Natural killer cell (primary cell): Measurements from ENCODE around the gene MGARP. TPM values are rescaled to one million over a fixed set of nuclear protein-coding genes. Genes with fewer than 3 reads are reported as not detected.
"Not testable (repeated sequence)": the region's sequence is repeated elsewhere in the genome, so short reads cannot be mapped to it uniquely, and the experiment has no call there.

ENCODE experiments used
- ATAC-seq, 3 donors: fragments of 150-1000 bp in 2 of 3; fragments of 200-7000 bp in 1 of 3; cut with Tn5 transposase; 1 replicate in 1 of 3; 2 replicates in 2 of 3; pipeline ENCODE4 v1.10.0; 2021; ENCODE audit warnings: mild to moderate bottlenecking in 2 of 3, moderate library complexity in 2 of 3
- DNase-seq, 2 donors: peaks; one replicate each; pipeline versions ENCODE4 v3.0.0 to v3.0.0-alpha.2; 2013 to 2021; ENCODE audit warnings: mixed read lengths in 1 of 2
- H3K27ac ChIP-seq: one replicate; pipeline ENCODE4 v1.5.1; 2013; ENCODE audit warnings: mild to moderate bottlenecking, low read length
- H3K27me3 ChIP-seq: one replicate; pipeline ENCODE4 v1.6.1; 2013; ENCODE audit warnings: low read length; ENCODE audit not compliant: control insufficient read depth, insufficient read depth
- H3K36me3 ChIP-seq: one replicate; pipeline ENCODE4 v1.6.1; 2013; ENCODE audit warnings: low read length; ENCODE audit not compliant: control insufficient read depth, insufficient read depth
- H3K4me1 ChIP-seq: one replicate; pipeline ENCODE4 v1.6.1; 2013; ENCODE audit warnings: low read length; ENCODE audit not compliant: control insufficient read depth, insufficient read depth
- H3K4me3 ChIP-seq: one replicate; pipeline ENCODE4 v1.5.1; 2013; ENCODE audit warnings: low read length
- H3K9me3 ChIP-seq: one replicate; pipeline ENCODE4 v1.6.1; 2013; ENCODE audit warnings: low read length; ENCODE audit not compliant: control insufficient read depth, insufficient read depth
- H3K27ac Mint-ChIP-seq, 2 donors: one replicate each; pipeline ENCODE4 v1.8.0; 2022; ENCODE audit warnings: mild to moderate bottlenecking in 2 of 2, mixed read lengths in 2 of 2, moderate library complexity in 1 of 2
- H3K27me3 Mint-ChIP-seq, 2 donors: one replicate each; pipeline ENCODE4 v1.8.0; 2022; ENCODE audit warnings: low read depth in 2 of 2, mixed read lengths in 2 of 2
- H3K36me3 Mint-ChIP-seq: one replicate; pipeline ENCODE4 v1.8.0; 2022; ENCODE audit warnings: mixed read lengths
- H3K4me1 Mint-ChIP-seq, 2 donors: one replicate each; pipeline ENCODE4 v1.8.0; 2022; ENCODE audit warnings: mixed read lengths in 2 of 2
- H3K4me3 Mint-ChIP-seq: one replicate; pipeline ENCODE4 v1.8.0; 2022; ENCODE audit warnings: mild to moderate bottlenecking, moderate library complexity, mixed read lengths
- H3K9me3 Mint-ChIP-seq, 2 donors: one replicate each; pipeline ENCODE4 v1.8.0; 2022; ENCODE audit warnings: mixed read lengths in 2 of 2
- CTCF ChIP-seq: fragments of 200-600 bp; IDR thresholded peaks from one replicate; pipeline ENCODE4 v1.8.0; 2022; ENCODE audit warnings: antibody characterized with exemption
- WGBS: methylation state at CpG from one replicate; pipeline ENCODE4 v1.1.7; 2013; ENCODE audit warnings: missing lambda C conversion rate; ENCODE audit not compliant: insufficient coverage; 5-methylcytosine and 5-hydroxymethylcytosine counted together
- intact Hi-C: fragments of 100-400 bp; cut with micrococcal nuclease; formaldehyde crosslinking; loops from one replicate; pipeline ENCODE4 v1.14.2; 2022
- total RNA-seq, 4 donors: library from RNA; stranded (reverse); fragments of 120-200 nt in 1 of 4; gene quantifications; one replicate each; pipeline versions ENCODE4 v1.2.3 to v1.2.4, GENCODE V29; 2013 to 2022

MGARP gene
- total RNA-seq, 3 donors from 2014 or later (not counting 1 experiment from before 2014, with no cell fraction given): 0.35 to 0.78 (median 0.63) TPM

- WGBS: 50% methylated on average over 2 of the region's 3 CpGs
- H3K4me3 ChIP-seq: no peak overlapping the region
- ATAC-seq: no peak
These were observed 14.4 kb downstream of the MGARP start for GRCh38 chr4:139265654-139266053.

DNA sequence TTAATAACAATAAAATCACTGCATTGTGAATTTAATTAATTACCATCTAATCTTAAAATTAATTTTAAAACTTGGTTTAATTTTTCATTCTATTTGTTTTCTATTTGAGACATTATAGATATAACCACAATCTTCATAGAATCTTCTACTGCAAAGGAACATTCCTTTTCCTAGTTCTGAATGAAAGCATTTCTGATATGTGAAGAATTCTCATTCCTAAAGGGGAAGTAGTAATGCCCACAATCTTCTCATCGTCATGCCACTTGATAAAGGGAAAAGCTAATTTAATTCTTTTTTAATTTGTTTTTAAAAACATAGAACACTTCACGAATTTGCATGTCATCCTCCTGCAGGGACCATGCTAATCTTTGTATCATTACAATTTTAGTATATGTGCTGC lies 23.7 kb downstream of the MGARP start:
- no peak overlapping the region for H3K4me3 Mint-ChIP-seq
- H3K27ac ChIP-seq: no peak overlapping the region
- DNase-seq (no peak), ATAC-seq (no peak)
- H3K4me3 ChIP-seq: no peak overlapping the region
- no peaks in the 10 kb centered on the region for H3K36me3 ChIP-seq
- TF ChIP-seq CTCF: no peak
- no peaks in the 10 kb centered on the region for H3K4me1 ChIP-seq
- no peak overlapping the region for H3K27ac Mint-ChIP-seq
- H3K9me3 Mint-ChIP-seq: no peaks in the 10 kb centered on the region
- no peaks in the 10 kb centered on the region for H3K27me3 ChIP-seq
- no peaks in the 10 kb centered on the region for H3K4me1 Mint-ChIP-seq
- no peaks in the 10 kb centered on the region for H3K9me3 ChIP-seq
- H3K27me3 Mint-ChIP-seq: no peaks in the 10 kb centered on the region
- intact Hi-C loops: no loop called here
- H3K36me3 Mint-ChIP-seq: no peaks in the 10 kb centered on the region
- WGBS: 44% methylated on average over 1 of the region's 2 CpGs

More at GRCh38 chr4:139265654-139266053, 14.4 kb downstream of the MGARP start:
- Mint-ChIP-seq H3K27me3 (no peaks in the 10 kb centered on the region), H3K27ac (peak overlapping the region in 1 of 2 donors; percentile 95), H3K36me3 (no peaks in the 10 kb centered on the region), H3K9me3 (no peaks in the 10 kb centered on the region), H3K4me3 (peak overlapping the region; percentile 91), H3K4me1 (peaks cover 18 to 22% of the 10 kb centered on the region in 2 donors)
- Histone ChIP-seq H3K27me3 (no peaks in the 10 kb centered on the region), H3K4me1 (peaks cover 7% of the 10 kb centered on the region), H3K27ac (no peak overlapping the region), H3K36me3 (no peaks in the 10 kb centered on the region), H3K9me3 (no peaks in the 10 kb centered on the region)
- intact Hi-C loops: loop anchor here (1.0 to 2.0 kb wide), 2 partner anchors 35 to 87 kb away; partner anchors contain the start of gene NAA15
- no peak for TF ChIP-seq CTCF
- DNase-seq: no peak

- H3K27ac Mint-ChIP-seq, H3K4me3 Mint-ChIP-seq, H3K27me3 ChIP-seq, H3K36me3 ChIP-seq, H3K4me1 Mint-ChIP-seq, H3K27ac ChIP-seq, H3K36me3 Mint-ChIP-seq, H3K4me3 ChIP-seq, DNase-seq, intact Hi-C loops, H3K27me3 Mint-ChIP-seq, H3K4me1 ChIP-seq, ATAC-seq, H3K9me3 Mint-ChIP-seq, H3K9me3 ChIP-seq: not testable (repeated sequence)
- 94% methylated on average over 6 of the region's 6 CpGs for WGBS
These were observed 24.4 kb downstream of the MGARP start for GRCh38 chr4:139255581-139255980.

DNA sequence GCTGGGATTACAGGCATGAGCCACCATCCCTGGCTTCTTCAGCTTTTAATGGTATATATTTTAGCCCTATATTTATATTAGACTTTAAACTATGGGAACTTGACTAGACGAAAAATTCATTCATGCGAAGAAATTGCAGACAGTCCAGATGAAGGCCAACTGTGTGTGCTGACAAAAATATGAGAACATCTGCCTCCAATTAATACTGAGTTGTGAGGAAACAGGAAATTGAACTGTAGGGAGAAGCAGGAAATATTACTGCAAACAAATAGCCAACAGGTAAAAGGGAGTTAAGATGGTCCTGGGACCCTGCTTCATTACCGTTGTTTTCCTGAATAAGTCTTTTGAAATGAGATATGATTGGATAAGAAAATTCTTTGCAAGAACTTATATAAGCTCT lies 26.3 kb downstream of the MGARP start:
- H3K27ac Mint-ChIP-seq: no peak overlapping the region
- no peak overlapping the region for H3K4me3 ChIP-seq
- H3K36me3 Mint-ChIP-seq: no peaks in the 10 kb centered on the region
- no peaks in the 10 kb centered on the region for H3K9me3 Mint-ChIP-seq
- no peak overlapping the region for H3K27ac ChIP-seq
- DNase-seq (no peak), ATAC-seq (no peak)
- no peaks in the 10 kb centered on the region for H3K4me1 ChIP-seq
- H3K27me3 Mint-ChIP-seq: no peaks in the 10 kb centered on the region
- no peaks in the 10 kb centered on the region for H3K9me3 ChIP-seq
- H3K4me1 Mint-ChIP-seq: no peaks in the 10 kb centered on the region
- TF ChIP-seq CTCF: no peak
- H3K36me3 ChIP-seq: no peaks in the 10 kb centered on the region
- intact Hi-C loops: no loop called here
- no peaks in the 10 kb centered on the region for H3K27me3 ChIP-seq
- H3K4me3 Mint-ChIP-seq: no peak overlapping the region
- 83% methylated on average over 2 of the region's 3 CpGs for WGBS
